Astrocyte (in vitro differentiated cells and primary cell): ENCODE results near the gene ANP32A.

Experiments
- CTCF ChIP-seq: IDR thresholded peaks from 2 replicates; pipeline ENCODE4 v1.5.1; 2011; ENCODE audit warnings: low read depth, mild to moderate bottlenecking, inconsistent platforms, low read length, moderate library complexity; ENCODE audit not compliant: insufficient read depth
- EZH2 ChIP-seq: IDR thresholded peaks from 2 replicates; pipeline ENCODE4 v1.6.1; 2012; ENCODE audit warnings: mild to moderate bottlenecking, low read length, inconsistent platforms; ENCODE audit not compliant: insufficient read depth

GRCh38 chr15:68775236-68775577 is 45.5 kb downstream of the ANP32A start:
- no peak for TF ChIP-seq EZH2
- TF ChIP-seq CTCF: no peak
